H1 (cell line): ENCODE data around the gene FOXC2. TPM values are rescaled to one million over a fixed set of nuclear protein-coding genes. Genes with fewer than 3 reads are reported as not detected.

ENCODE experiments used
- CTCF ChIA-PET: fragments of 300-600 bp; sonication (Branson Sonifier 250); formaldehyde crosslinking; loops from one replicate; lab custom pipeline; 2021; ENCODE audit not compliant: partially characterized antibody; lab: Charles Lee
- POLR2A ChIA-PET: fragments of 300-600 bp; sonication (Branson Sonifier 250); formaldehyde crosslinking; loops from one replicate; lab custom pipeline; 2021; ENCODE audit warnings: inconsistent platforms; ENCODE audit not compliant: partially characterized antibody; lab: Charles Lee
- DNase-seq, 2 experiments: peaks; one replicate each; pipeline versions ENCODE4 v3.0.0 to v3.0.0-alpha.2; 2010 to 2022; ENCODE audit warnings: low spot score in 2 of 2, low read depth in 1 of 2, mixed read lengths in 1 of 2
- FAIRE-seq: peaks from 2 replicates; lab custom pipeline; 2011; peaks lifted over from hg19 to GRCh38; lab: Jason Lieb, UNC
- H2AFZ ChIP-seq: 2 replicates; pipeline ENCODE4 v1.8.1; 2012; ENCODE audit warnings: low read length, inconsistent platforms
- H2AK5ac ChIP-seq: 2 replicates; pipeline ENCODE4 v1.6.1; 2013; ENCODE audit warnings: low read depth, low read length
- H2BK120ac ChIP-seq: replicated peaks from 2 replicates; pipeline ENCODE3; 2013; ENCODE audit warnings: low read depth, low read length, inconsistent platforms
- H2BK12ac ChIP-seq: 2 replicates; pipeline ENCODE4 v1.6.1; 2013; ENCODE audit warnings: low read depth, low read length
- H2BK15ac ChIP-seq: 2 replicates; pipeline ENCODE4 v1.6.1; 2013; ENCODE audit warnings: low read length
- H2BK20ac ChIP-seq: 2 replicates; pipeline ENCODE4 v1.6.1; 2013; ENCODE audit warnings: low read length
- H2BK5ac ChIP-seq: 2 replicates; pipeline ENCODE4 v1.6.1; 2013; ENCODE audit warnings: low read depth, low read length
- H3K14ac ChIP-seq: 2 replicates; pipeline ENCODE4 v1.6.1; 2013; ENCODE audit warnings: inconsistent platforms; ENCODE audit not compliant: insufficient read length
- H3K18ac ChIP-seq: 2 replicates; pipeline ENCODE4 v1.6.1; 2013; ENCODE audit warnings: low read length; ENCODE audit errors: extremely low read depth
- H3K23ac ChIP-seq: 2 replicates; pipeline ENCODE4 v1.6.1; 2013; ENCODE audit warnings: inconsistent platforms; ENCODE audit not compliant: insufficient read length
- H3K23me2 ChIP-seq: 2 replicates; pipeline ENCODE4 v1.6.1; 2013; ENCODE audit warnings: low read depth, low read length
- H3K27ac ChIP-seq: 2 replicates; pipeline ENCODE4 v1.6.1; 2011; ENCODE audit warnings: low read depth, low read length, inconsistent platforms
- H3K27me3 ChIP-seq, 4 experiments: replicated peaks in 1 of 4; 1 replicate in 1 of 4; 2 replicates in 3 of 4; pipeline versions ENCODE4 v1.6.1 to v1.8.1; 2011 to 2013; ENCODE audit warnings: low read length in 3 of 4, mild to moderate bottlenecking in 3 of 4, inconsistent platforms in 2 of 4, mixed read lengths in 2 of 4, moderate library complexity in 1 of 4; ENCODE audit not compliant: control insufficient read depth in 3 of 4, insufficient read depth in 3 of 4; ENCODE audit errors: extremely low read depth in 1 of 4
- H3K36me3 ChIP-seq, 4 experiments: 2 replicates each; pipeline versions ENCODE4 v1.6.1 to v1.8.1; 2011 to 2013; ENCODE audit warnings: mild to moderate bottlenecking in 4 of 4, low read length in 3 of 4, moderate library complexity in 2 of 4, control low read depth in 1 of 4, inconsistent platforms in 1 of 4; ENCODE audit not compliant: insufficient read depth in 4 of 4, control insufficient read depth in 2 of 4
- H3K4ac ChIP-seq: replicated peaks from 2 replicates; pipeline ENCODE3; 2013; ENCODE audit warnings: low read length, low read depth, mixed read lengths, inconsistent platforms; ENCODE audit not compliant: insufficient read length
- H3K4me1 ChIP-seq, 4 experiments: replicated peaks in 1 of 4; 1 replicate in 1 of 4; 2 replicates in 3 of 4; pipeline versions ENCODE4 v1.6.1 to v1.8.1; 2011 to 2013; ENCODE audit warnings: low read length in 3 of 4, inconsistent platforms in 2 of 4, mixed read lengths in 1 of 4; ENCODE audit not compliant: insufficient read depth in 4 of 4, control insufficient read depth in 3 of 4
- H3K4me2 ChIP-seq, 2 experiments: 2 replicates each; pipeline versions ENCODE4 v1.6.1 to v1.8.1; 2011 to 2013; ENCODE audit warnings: low read depth in 2 of 2, low read length in 2 of 2, control low read depth in 1 of 2, inconsistent platforms in 1 of 2, mild to moderate bottlenecking in 1 of 2; ENCODE audit not compliant: insufficient read depth in 1 of 2
- H3K4me3 ChIP-seq, 4 experiments: fragments of 200-600, 300-600 bp in 1 of 4; sonication (generic), shearing (Covaris generic), sonication (Bioruptor Twin) in 1 of 4; 2 replicates each; pipeline versions ENCODE4 v1.5.1 to v1.8.1; 2011 to 2016; ENCODE audit warnings: low read length in 4 of 4, low read depth in 3 of 4, control low read depth in 2 of 4, inconsistent platforms in 2 of 4, mild to moderate bottlenecking in 2 of 4, mixed read lengths in 1 of 4, moderate library complexity in 1 of 4; ENCODE audit not compliant: insufficient read depth in 2 of 4; ENCODE audit errors: extremely low read depth in 1 of 4
- H3K56ac ChIP-seq: replicated peaks from 2 replicates; pipeline ENCODE3; 2013; ENCODE audit warnings: low read depth, mild to moderate bottlenecking, mixed read lengths, low read length, inconsistent platforms; ENCODE audit not compliant: insufficient read length
- H3K79me1 ChIP-seq: 2 replicates; pipeline ENCODE4 v1.6.1; 2013; ENCODE audit warnings: low read depth, low read length, control low read depth
- H3K79me2 ChIP-seq, 2 experiments: 2 replicates each; pipeline versions ENCODE4 v1.6.1 to v1.8.1; 2012 to 2013; ENCODE audit warnings: low read length in 2 of 2, mild to moderate bottlenecking in 2 of 2, inconsistent platforms in 1 of 2; ENCODE audit not compliant: insufficient read depth in 2 of 2, control insufficient read depth in 1 of 2
- H3K9ac ChIP-seq, 4 experiments: replicated peaks in 1 of 4; 1 replicate in 1 of 4; 2 replicates in 3 of 4; pipeline versions ENCODE4 v1.6.1 to v1.8.1; 2011 to 2013; ENCODE audit warnings: low read depth in 3 of 4, low read length in 3 of 4, control low read depth in 2 of 4, mild to moderate bottlenecking in 2 of 4, moderate library complexity in 2 of 4, inconsistent platforms in 1 of 4; ENCODE audit errors: extremely low read depth in 1 of 4
- H3K9me3 ChIP-seq, 2 experiments: 2 replicates each; pipeline versions ENCODE4 v1.6.1 to v1.8.1; 2012 to 2013; ENCODE audit warnings: mild to moderate bottlenecking in 2 of 2, moderate library complexity in 2 of 2, control low read depth in 1 of 2, inconsistent platforms in 1 of 2, low read depth in 1 of 2, low read length in 1 of 2, mixed read lengths in 1 of 2; ENCODE audit not compliant: insufficient read depth in 2 of 2
- H4K20me1 ChIP-seq, 2 experiments: replicated peaks in 1 of 2; 2 replicates each; pipeline versions ENCODE3 to v1.8.1; 2011 to 2013; ENCODE audit warnings: inconsistent platforms in 2 of 2, low read length in 2 of 2, mild to moderate bottlenecking in 1 of 2; ENCODE audit not compliant: insufficient read depth in 2 of 2, control insufficient read depth in 1 of 2
- H4K5ac ChIP-seq: 2 replicates; pipeline ENCODE4 v1.6.1; 2013; ENCODE audit warnings: low read length, low read depth, mixed read lengths, inconsistent platforms; ENCODE audit not compliant: insufficient read length
- H4K8ac ChIP-seq: 2 replicates; pipeline ENCODE4 v1.8.0; 2013; ENCODE audit warnings: mild to moderate bottlenecking, moderate library complexity, low read length, inconsistent platforms; ENCODE audit not compliant: insufficient read depth; ENCODE audit errors: extremely low read depth
- H4K91ac ChIP-seq: replicated peaks from 2 replicates; pipeline ENCODE3; 2013; ENCODE audit warnings: low read length, mixed read lengths, inconsistent platforms; ENCODE audit not compliant: insufficient read length
- ATF3 ChIP-seq: IDR thresholded peaks from 2 replicates; pipeline ENCODE4 v1.6.1; 2011; ENCODE audit warnings: low read depth, mild to moderate bottlenecking, low read length; ENCODE audit not compliant: insufficient read depth
- CEBPB ChIP-seq: IDR thresholded peaks from 2 replicates; pipeline ENCODE4 v1.6.1; 2012; ENCODE audit warnings: low read depth, low read length
- E2F6 ChIP-seq: IDR thresholded peaks from 2 replicates; pipeline ENCODE4 v1.6.1; 2012; ENCODE audit warnings: inconsistent platforms
- HDAC6 ChIP-seq: IDR thresholded peaks from one replicate; pipeline ENCODE4 v1.7.1; 2012; ENCODE audit warnings: low read depth, mild to moderate bottlenecking, inconsistent platforms, low read length, moderate library complexity
- KDM1A ChIP-seq: fragments of 200-600, 300-600 bp; sonication (generic); IDR thresholded peaks from 2 replicates; pipeline ENCODE4 v1.7.1; 2016; ENCODE audit warnings: mild to moderate bottlenecking, low read length, borderline replicate concordance
- KDM5A ChIP-seq: fragments of 200-600 bp; IDR thresholded peaks from 2 replicates; pipeline ENCODE4 v1.7.1; 2012; ENCODE audit warnings: mild to moderate bottlenecking, low read length, inconsistent platforms, mixed read lengths
- NANOG ChIP-seq: IDR thresholded peaks from 2 replicates; pipeline ENCODE4 v1.6.1; 2011; ENCODE audit warnings: low read length, low read depth, mild to moderate bottlenecking, inconsistent platforms; ENCODE audit not compliant: insufficient read depth, poor library complexity, severe bottlenecking
- RBBP5 ChIP-seq: IDR thresholded peaks from 2 replicates; pipeline ENCODE4 v1.7.1; 2012; ENCODE audit warnings: low read depth, mild to moderate bottlenecking, inconsistent platforms, low read length, moderate library complexity, borderline replicate concordance
- RXRA ChIP-seq: IDR thresholded peaks from 2 replicates; pipeline ENCODE4 v1.6.1; 2011; ENCODE audit warnings: low read depth, mild to moderate bottlenecking, low read length, moderate library complexity; ENCODE audit not compliant: insufficient read depth
- SAP30 ChIP-seq: fragments of 300-600 bp; sonication (generic); IDR thresholded peaks from 2 replicates; pipeline ENCODE4 v1.7.1; 2012; ENCODE audit warnings: low read length, moderate library complexity, mild to moderate bottlenecking, inconsistent platforms; ENCODE audit not compliant: insufficient read depth, insufficient replicate concordance
- SIX5 ChIP-seq: IDR thresholded peaks from 2 replicates; pipeline ENCODE4 v1.6.1; 2011; ENCODE audit warnings: mild to moderate bottlenecking, low read depth, low read length
- SUZ12 ChIP-seq: fragments of 200-600 bp; sonication (generic); IDR thresholded peaks from 2 replicates; pipeline ENCODE4 v1.6.1; 2012; ENCODE audit warnings: mild to moderate bottlenecking, inconsistent platforms, low read length, moderate library complexity, mixed read lengths
- WGBS, 2 experiments: shearing (Covaris generic) in 1 of 2; methylation state at CpG; one replicate each; pipeline versions ENCODE4 v1.1.6 to v1.1.7; 2013 to 2015; ENCODE audit warnings: low lambda C conversion rate in 2 of 2, mixed read lengths in 2 of 2, inconsistent platforms in 1 of 2, low coverage in 1 of 2, missing lambda C conversion rate in 1 of 2; ENCODE audit not compliant: insufficient replicate concordance in 2 of 2, insufficient coverage in 1 of 2, insufficient read length in 1 of 2; ENCODE audit errors: extremely low coverage in 1 of 2, missing lambda C conversion rate in 1 of 2; 5-methylcytosine and 5-hydroxymethylcytosine counted together
- polyA plus RNA-seq, 7 experiments: library from polyadenylated mRNA; depleted of rRNA in 3 of 7; stranded (reverse) in 5 of 7; unstranded in 2 of 7; fragments of >200 nt in 5 of 7; fragments of 200-250 nt in 2 of 7; gene quantifications; 1 replicate in 5 of 7; 2 replicates in 1 of 7; 4 replicates in 1 of 7; pipeline versions ENCODE4 v1.2.1 to v1.2.3, GENCODE V29; 2011 to 2013; ENCODE audit warnings: missing spikeins in 2 of 7, mixed read lengths in 2 of 7
- total RNA-seq: library from RNA; stranded (reverse); fragmentation: NEBNext Ultra II Directional; extraction: Animal tissue kit (Norgen Biotek cat#: 25700); gene quantifications from 2 replicates; pipeline ENCODE4 v1.2.1, GENCODE V29; 2021

FOXC2 gene
- total and polyA plus RNA-seq, 2 of the 8 experiments (the other 6 are each of a cell fraction or from before 2014, with no cell fraction given) = 0.09 TPM; not detected in 1

- Histone ChIP-seq H3K56ac (no peak overlapping the region), H3K4me1 (peaks cover 3 to 9% (median 6%) of the 10 kb centered on the region in 4 experiments; a peak in 6 of 7 replicates), H3K23me2 (peaks cover 2% of the 10 kb centered on the region; the same call in 1 of the 2 replicates), H3K36me3 (peaks cover 0 to 3% (median 0%) of the 10 kb centered on the region in 4 experiments; a peak in 1 of 8 replicates), H2BK5ac (no peak overlapping the region), H4K5ac (no peak overlapping the region), H3K27me3 (peaks cover 25 to 43% (median 36%) of the 10 kb centered on the region in 4 experiments; a peak in 6 of 7 replicates), H3K79me2 (no peaks in the 10 kb centered on the region), H2BK12ac (no peak overlapping the region), H3K4ac (no peak overlapping the region), H4K91ac (no peak overlapping the region), H3K14ac (no peak overlapping the region), H3K4me3 (no peak overlapping the region), H3K27ac (no peak overlapping the region), H3K23ac (no peak overlapping the region), H3K9me3 (no peaks in the 10 kb centered on the region; a peak in 1 of 4 replicates), H2AK5ac (no peak overlapping the region), H2BK120ac (no peak overlapping the region), H3K79me1 (no peaks in the 10 kb centered on the region), H3K9ac (no peak overlapping the region), H3K4me2 (no peak overlapping the region)
- DNase-seq = no peak
- POLR2A ChIA-PET = no interaction called here
- TF ChIP-seq RBBP5 = no peak
- TF ChIP-seq SIX5 = no peak
- no peak for TF ChIP-seq NANOG
- TF ChIP-seq ATF3 = no peak
- no peak for TF ChIP-seq SAP30
- TF ChIP-seq KDM1A = no peak
- TF ChIP-seq SUZ12 = no peak
- TF ChIP-seq RXRA = no peak
- no peak for TF ChIP-seq CEBPB
- TF ChIP-seq HDAC6 = no peak
- TF ChIP-seq E2F6 = no peak
- TF ChIP-seq KDM5A = no peak
- TF ChIP-seq, all 59 proteins: peak for 0
- Histone ChIP-seq H2AFZ (no peak overlapping the region), H2BK15ac (no peak overlapping the region), H2BK20ac (no peak overlapping the region), H3K18ac (no peak overlapping the region), H4K8ac (no peak overlapping the region), H4K20me1 (peaks cover 2 to 8% of the 10 kb centered on the region in 2 experiments)
- WGBS, 2 experiments = 79% methylated on average over 5 of the region's 6 CpGs; no CpG with 5 or more reads in 1 of the 2 experiments
- FAIRE-seq = no peak
- CTCF ChIA-PET = interaction anchor here (0.9 to 3.4 kb wide), 9 partner anchors 8 to 717 kb away, joined by 3 to 52 read pairs (median 4); partner anchors contain the start of genes FOXL1 and MTHFSD
Observed at GRCh38 chr16:86562356-86562755, 4.3 kb upstream of the FOXC2 start.
